IMR-90 (cell line): ENCODE results near the gene B4GALT5. TPM values are rescaled to one million over a fixed set of nuclear protein-coding genes. Genes with fewer than 3 reads are reported as not detected.

Experiments
- ATAC-seq: fragments of 200-7000 bp; cut with Tn5 transposase; 2 replicates; pipeline ENCODE4 v1.9.1; 2020; ENCODE audit warnings: low read depth, mild to moderate bottlenecking, moderate library complexity
- BruUV-seq: library from RNA; stranded (reverse); fragments of 400-500 nt; replicated peaks from 2 replicates; lab custom pipeline; 2021; lab: Mats Ljungman, UMichigan
- CTCF ChIA-PET: fragments of 300-600 bp; formaldehyde crosslinking; extraction: SDS; loops from one replicate; lab custom pipeline; 2021; ENCODE audit warnings: antibody characterized with exemption; lab: Yijun Ruan, JAX
- POLR2A ChIA-PET: fragments of 300-600 bp; sonication (Branson Sonifier 250); formaldehyde crosslinking; loops from one replicate; lab custom pipeline; 2022; ENCODE audit warnings: antibody characterized with exemption; ENCODE audit not compliant: unreplicated experiment; lab: Charles Lee
- DNase-seq: peaks from one replicate; pipeline ENCODE4 v3.0.0; 2013
- H2AFZ ChIP-seq: replicated peaks from 2 replicates; pipeline ENCODE3; 2013; ENCODE audit warnings: low read length, mild to moderate bottlenecking; ENCODE audit not compliant: poor library complexity
- H2AK5ac ChIP-seq: 2 replicates; pipeline ENCODE4 v1.6.1; 2013; ENCODE audit warnings: low read depth, low read length, inconsistent platforms
- H2AK9ac ChIP-seq: replicated peaks from 2 replicates; pipeline ENCODE3; 2013; ENCODE audit warnings: mild to moderate bottlenecking, low read depth, low read length, moderate library complexity; ENCODE audit not compliant: poor library complexity
- H2BK120ac ChIP-seq: 2 replicates; pipeline ENCODE4 v1.6.1; 2013; ENCODE audit warnings: low read depth, low read length, inconsistent platforms
- H2BK15ac ChIP-seq: 3 replicates; pipeline ENCODE4 v1.6.1; 2013; ENCODE audit warnings: low read depth, low read length, inconsistent platforms
- H2BK20ac ChIP-seq: 2 replicates; pipeline ENCODE4 v1.6.1; 2013; ENCODE audit warnings: low read depth, mild to moderate bottlenecking, inconsistent platforms, low read length, moderate library complexity
- H2BK5ac ChIP-seq: 2 replicates; pipeline ENCODE4 v1.6.1; 2013; ENCODE audit warnings: mild to moderate bottlenecking, low read depth, low read length, inconsistent platforms; ENCODE audit not compliant: poor library complexity, severe bottlenecking
- H3K14ac ChIP-seq: replicated peaks from 2 replicates; pipeline ENCODE4 v1.6.1; 2013; ENCODE audit warnings: low read depth, low read length, inconsistent platforms
- H3K18ac ChIP-seq: 2 replicates; pipeline ENCODE4 v1.6.1; 2013; ENCODE audit warnings: low read depth, low read length, control low read depth
- H3K23ac ChIP-seq: 2 replicates; pipeline ENCODE4 v1.6.1; 2013; ENCODE audit warnings: low read depth, low read length, inconsistent platforms
- H3K27ac ChIP-seq: 2 replicates; pipeline ENCODE4 v1.5.1; 2013; ENCODE audit warnings: mild to moderate bottlenecking, control low read depth, low read length; ENCODE audit not compliant: insufficient read depth
- H3K27me3 ChIP-seq: 2 replicates; pipeline ENCODE4 v1.6.1; 2013; ENCODE audit warnings: low read length; ENCODE audit not compliant: control insufficient read depth, insufficient read depth
- H3K36me3 ChIP-seq: 2 replicates; pipeline ENCODE4 v1.6.1; 2013; ENCODE audit warnings: low read length, mixed read lengths; ENCODE audit not compliant: control insufficient read depth, insufficient read depth
- H3K4ac ChIP-seq: 2 replicates; pipeline ENCODE4 v1.6.1; 2013; ENCODE audit warnings: low read depth, low read length, inconsistent platforms
- H3K4me1 ChIP-seq: 2 replicates; pipeline ENCODE4 v1.6.1; 2013; ENCODE audit warnings: low read length, mixed read lengths; ENCODE audit not compliant: control insufficient read depth, insufficient read depth
- H3K4me2 ChIP-seq: 2 replicates; pipeline ENCODE4 v1.6.1; 2013; ENCODE audit warnings: low read depth, mild to moderate bottlenecking, control low read depth, low read length, moderate library complexity
- H3K4me3 ChIP-seq: 2 replicates; pipeline ENCODE4 v1.5.1; 2013; ENCODE audit warnings: low read depth, mild to moderate bottlenecking, control low read depth, low read length, moderate library complexity; ENCODE audit not compliant: insufficient read depth
- H3K56ac ChIP-seq: 2 replicates; pipeline ENCODE4 v1.6.1; 2013; ENCODE audit warnings: low read length, inconsistent platforms; ENCODE audit not compliant: insufficient read depth; ENCODE audit errors: extremely low read depth
- H3K79me1 ChIP-seq, 2 experiments: 2 replicates each; pipeline ENCODE4 v1.6.1; 2013; ENCODE audit warnings: low read length in 2 of 2, inconsistent platforms in 1 of 2, low read depth in 1 of 2
- H3K9ac ChIP-seq: 2 replicates; pipeline ENCODE4 v1.6.1; 2013; ENCODE audit warnings: low read depth, low read length, control low read depth
- H3K9me1 ChIP-seq: 2 replicates; pipeline ENCODE4 v1.6.1; 2013; ENCODE audit warnings: low read length, inconsistent platforms; ENCODE audit not compliant: insufficient read depth
- H3K9me3 ChIP-seq: 2 replicates; pipeline ENCODE4 v1.6.1; 2013; ENCODE audit warnings: low read length; ENCODE audit not compliant: control insufficient read depth, insufficient read depth
- H4K20me1 ChIP-seq: 2 replicates; pipeline ENCODE4 v1.6.1; 2013; ENCODE audit warnings: low read length, inconsistent platforms; ENCODE audit not compliant: insufficient read depth
- H4K5ac ChIP-seq: 2 replicates; pipeline ENCODE4 v1.6.1; 2013; ENCODE audit warnings: mild to moderate bottlenecking, low read depth, low read length, control low read depth
- H4K8ac ChIP-seq, 2 experiments: 2 replicates each; pipeline ENCODE4 v1.6.1; 2013; ENCODE audit warnings: low read depth in 2 of 2, low read length in 2 of 2, control low read depth in 1 of 2, inconsistent platforms in 1 of 2
- H4K91ac ChIP-seq: 2 replicates; pipeline ENCODE4 v1.6.1; 2013; ENCODE audit warnings: low read depth, low read length, inconsistent platforms; ENCODE audit not compliant: insufficient read depth
- BHLHE40 ChIP-seq: fragments of 150-350 bp; IDR thresholded peaks from 2 replicates; pipeline ENCODE4 v1.6.1; 2016; ENCODE audit warnings: mild to moderate bottlenecking, low read depth, low read length
- MAZ ChIP-seq: IDR thresholded peaks from 2 replicates; pipeline ENCODE4 v1.6.1; 2012; ENCODE audit warnings: low read depth, mild to moderate bottlenecking, low read length, improper control_type of control experiment, moderate library complexity, borderline replicate concordance
- WGBS, 2 experiments: methylation state at CpG; one replicate each; pipeline versions ENCODE4 v1.1.5 to v1.1.7; 2013; ENCODE audit warnings: missing lambda C conversion rate in 2 of 2; ENCODE audit not compliant: insufficient read length in 1 of 2; ENCODE audit errors: extremely low coverage in 2 of 2; 5-methylcytosine and 5-hydroxymethylcytosine counted together
- dilution Hi-C: fragments of 300-500 bp; cut with HindIII; formaldehyde crosslinking; loops from one replicate; pipeline ENCODE4 v1.14.3; 2018; ENCODE audit warnings: low sequenced_read_pairs; ENCODE audit not compliant: unreplicated experiment
- in situ Hi-C: fragments of 300-500 bp; cut with MboI; formaldehyde crosslinking; loops from 3 replicates; pipeline ENCODE4 v1.14.3; 2019; ENCODE audit warnings: low sequenced_read_pairs, inconsistent platforms, mixed read lengths
- intact Hi-C: fragments of 100-400 bp; cut with micrococcal nuclease; formaldehyde crosslinking; loops from 2 replicates; pipeline ENCODE4 v1.10.0; 2022
- polyA plus RNA-seq, 3 experiments: library from polyadenylated mRNA; depleted of rRNA; stranded (reverse); fragments of >200 nt; gene quantifications; 2 replicates each; pipeline ENCODE4 v1.2.3, GENCODE V29; 2012; ENCODE audit warnings: low replicate concordance in 1 of 3
- total RNA-seq: library from RNA; depleted of rRNA; stranded (reverse); fragments of >200 nt; gene quantifications from 2 replicates; pipeline ENCODE4 v1.2.3, GENCODE V29; 2012
- TF ChIP-seq, protein P1 (sequence below): fragments of 150-350 bp; IDR thresholded peaks from 2 replicates; pipeline ENCODE4 v1.6.1; 2017; ENCODE audit warnings: mild to moderate bottlenecking, antibody characterized with exemption, low read length, low read depth

Gene B4GALT5
- total and polyA plus RNA-seq, 2 of the 4 experiments (the other 2 are of a cell fraction), result 11.3 to 20.4 TPM

DNA sequence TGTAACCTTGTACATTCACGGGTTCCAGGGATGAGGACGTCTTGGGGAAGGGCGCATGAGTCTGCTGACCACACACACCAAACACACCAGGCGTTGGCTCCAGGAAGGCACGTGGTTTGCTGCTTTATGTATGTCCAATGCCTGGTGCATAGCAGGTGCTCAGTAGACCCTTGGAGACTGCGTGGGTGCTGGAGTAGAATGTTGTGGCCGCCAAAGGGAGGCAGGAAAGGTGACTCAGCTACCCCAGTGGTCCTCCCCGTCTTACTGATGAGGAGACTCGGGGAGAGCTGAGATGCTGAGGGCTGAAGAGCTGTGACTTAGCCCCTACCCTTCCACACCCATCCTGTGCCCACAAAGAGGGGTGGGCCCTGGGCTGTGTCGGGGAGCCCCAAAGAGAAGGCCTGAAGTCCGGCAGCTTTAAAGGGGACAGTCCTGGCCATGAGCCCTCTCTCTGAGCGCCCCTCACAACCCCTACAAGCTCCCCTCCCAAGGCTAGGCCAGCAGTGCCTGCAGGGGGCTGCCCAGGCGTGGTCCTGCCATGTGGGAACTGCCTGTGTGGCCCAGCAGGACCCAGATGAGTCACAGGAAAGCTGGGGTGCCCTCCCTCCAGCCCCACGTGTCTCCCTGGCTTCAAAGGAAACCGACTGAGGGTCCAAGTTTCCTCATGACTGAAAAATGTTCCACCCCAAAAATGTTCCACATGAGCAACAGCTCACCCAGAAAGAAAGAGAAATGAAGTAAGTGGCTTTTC is 117.7 kb downstream of the B4GALT5 start:
- H2BK15ac ChIP-seq, result peak overlapping the region; percentile 12; the same call in 1 of the 3 replicates
- DNase-seq (peak; percentile 67), ATAC-seq (peak; percentile 12; the same call in 1 of the 2 replicates)
- H3K23ac ChIP-seq, result no peak overlapping the region
- 0 out of 2 replicates have a peak overlapping the region, but pooled peaks have one; percentile 32 for H3K9ac ChIP-seq
- peak overlapping the region; percentile 27; the same call in 1 of the 2 replicates for H3K18ac ChIP-seq
- peak overlapping the region in 1 of 2 experiments; percentile 7; a peak in 1 of 4 replicates for H4K8ac ChIP-seq
- no peaks in the 10 kb centered on the region for H3K36me3 ChIP-seq
- no peaks in the 10 kb centered on the region for H3K9me3 ChIP-seq
- no CpG with 5 or more reads among the region's 15 CpGs for WGBS, 2 experiments
- no peak overlapping the region for H3K4me3 ChIP-seq
- dilution Hi-C loops (no loop called here), in situ Hi-C loops (no loop called here), intact Hi-C loops (no loop called here)
- no peak overlapping the region for H2BK20ac ChIP-seq
- H2AK5ac ChIP-seq, result peak overlapping the region; percentile 1
- H3K9me1 ChIP-seq, result 0 out of 2 replicates have a peak, but pooled peaks cover 3% of the 10 kb centered on the region
- TF ChIP-seq BHLHE40 (0 out of 2 replicates have a peak, but pooled peaks have one; percentile 1), MAZ (no peak)
- TF ChIP-seq, protein P1, sequence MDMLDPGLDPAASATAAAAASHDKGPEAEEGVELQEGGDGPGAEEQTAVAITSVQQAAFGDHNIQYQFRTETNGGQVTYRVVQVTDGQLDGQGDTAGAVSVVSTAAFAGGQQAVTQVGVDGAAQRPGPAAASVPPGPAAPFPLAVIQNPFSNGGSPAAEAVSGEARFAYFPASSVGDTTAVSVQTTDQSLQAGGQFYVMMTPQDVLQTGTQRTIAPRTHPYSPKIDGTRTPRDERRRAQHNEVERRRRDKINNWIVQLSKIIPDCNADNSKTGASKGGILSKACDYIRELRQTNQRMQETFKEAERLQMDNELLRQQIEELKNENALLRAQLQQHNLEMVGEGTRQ, result peak; percentile 62; the same call in 1 of the 2 replicates
- H3K4me2 ChIP-seq, result no peak overlapping the region
- peak overlapping the region; percentile 64 for H2BK120ac ChIP-seq
- H4K20me1 ChIP-seq, result no peaks in the 10 kb centered on the region
- H3K27me3 ChIP-seq, result no peaks in the 10 kb centered on the region
- H4K5ac ChIP-seq, result peak overlapping the region; percentile 1; the same call in 1 of the 2 replicates
- peak overlapping the region; percentile 68 for H2AK9ac ChIP-seq
- H2AFZ ChIP-seq, result peak overlapping the region; percentile 72
- no peak overlapping the region for H3K14ac ChIP-seq
- H3K4ac ChIP-seq, result peak overlapping the region; percentile 18; the same call in 1 of the 2 replicates
- POLR2A ChIA-PET, result no interaction called here
- CTCF ChIA-PET, result interaction anchor here (0.7 to 1.0 kb wide), 2 partner anchors 13 to 15 kb away, joined by 3 read pairs; no protein-coding TSS in a partner anchor
- peak overlapping the region; percentile 66; the same call in 1 of the 2 replicates for H4K91ac ChIP-seq
- no peak overlapping the region; the same call in 1 of the 2 replicates for H3K56ac ChIP-seq
- no peaks in the 10 kb centered on the region for H3K79me1 ChIP-seq
- H3K4me1 ChIP-seq, result peaks cover 22% of the 10 kb centered on the region
- BruUV-seq, result no TSS peak
- H2BK5ac ChIP-seq, result peak overlapping the region; percentile 1
- H3K27ac ChIP-seq, result peak overlapping the region; percentile 22; the same call in 1 of the 2 replicates
